MCF 10A (cell line): Measurements from ENCODE around the gene GOLGA6A. TPM values are rescaled to one million over a fixed set of nuclear protein-coding genes. Genes with fewer than 3 reads are reported as not detected.
A peak's percentile ranks its signal among the peaks of the same experiment; 100 is the strongest.

ENCODE experiments used
- BruUV-seq: library from RNA; stranded (reverse); fragments of 400-500 nt; replicated peaks from 2 replicates; lab custom pipeline; 2021; lab: Mats Ljungman, UMichigan
- CTCF ChIA-PET: fragments of 300-600 bp; sonication (Branson Sonifier 250); formaldehyde crosslinking; extraction: SDS; loops from one replicate; lab custom pipeline; 2021; ENCODE audit warnings: antibody characterized with exemption, inconsistent platforms; lab: Yijun Ruan, JAX
- POLR2A ChIA-PET: fragments of 300-600, 350-650 bp; sonication (Branson Sonifier 250); formaldehyde crosslinking; extraction: SDS; loops from one replicate; lab custom pipeline; 2020; ENCODE audit warnings: antibody characterized with exemption, inconsistent platforms; lab: Yijun Ruan, JAX
- DNase-seq: peaks from one replicate; pipeline ENCODE4 v3.0.0-alpha.2; 2018; ENCODE audit not compliant: unreplicated experiment
- H3K27ac Mint-ChIP-seq: one replicate; pipeline ENCODE4 v1.8.0; 2022; ENCODE audit warnings: mild to moderate bottlenecking, low read depth, mixed read lengths; ENCODE audit not compliant: unreplicated experiment
- H3K27me3 Mint-ChIP-seq: one replicate; pipeline ENCODE4 v1.8.0; 2022; ENCODE audit warnings: mixed read lengths; ENCODE audit not compliant: insufficient read depth, unreplicated experiment
- H3K36me3 Mint-ChIP-seq: one replicate; pipeline ENCODE4 v1.8.0; 2022; ENCODE audit warnings: mild to moderate bottlenecking, moderate library complexity, mixed read lengths; ENCODE audit not compliant: insufficient read depth, unreplicated experiment
- H3K4me1 Mint-ChIP-seq: one replicate; pipeline ENCODE4 v1.8.0; 2022; ENCODE audit warnings: mixed read lengths; ENCODE audit not compliant: insufficient read depth, unreplicated experiment
- H3K4me3 Mint-ChIP-seq: one replicate; pipeline ENCODE4 v1.8.0; 2022; ENCODE audit warnings: mild to moderate bottlenecking, moderate library complexity, mixed read lengths; ENCODE audit not compliant: unreplicated experiment
- H3K9me3 Mint-ChIP-seq: one replicate; pipeline ENCODE4 v1.8.0; 2022; ENCODE audit warnings: mixed read lengths; ENCODE audit not compliant: unreplicated experiment
- intact Hi-C: fragments of 100-400 bp; cut with micrococcal nuclease; formaldehyde crosslinking; loops from 2 replicates; pipeline ENCODE4 v1.14.1; 2022
- total RNA-seq: library from RNA; stranded (reverse); gene quantifications from 2 replicates; pipeline ENCODE4 v1.2.3, GENCODE V29; 2022
- TF ChIP-seq, protein P1 (sequence below): fragments of 200-600 bp; IDR thresholded peaks from one replicate; pipeline ENCODE4 v1.8.0; 2022; ENCODE audit warnings: antibody characterized with exemption, mild to moderate bottlenecking; ENCODE audit not compliant: unreplicated experiment

GOLGA6A gene
- total RNA-seq, 1 experiment from 2014 or later: not detected

DNA sequence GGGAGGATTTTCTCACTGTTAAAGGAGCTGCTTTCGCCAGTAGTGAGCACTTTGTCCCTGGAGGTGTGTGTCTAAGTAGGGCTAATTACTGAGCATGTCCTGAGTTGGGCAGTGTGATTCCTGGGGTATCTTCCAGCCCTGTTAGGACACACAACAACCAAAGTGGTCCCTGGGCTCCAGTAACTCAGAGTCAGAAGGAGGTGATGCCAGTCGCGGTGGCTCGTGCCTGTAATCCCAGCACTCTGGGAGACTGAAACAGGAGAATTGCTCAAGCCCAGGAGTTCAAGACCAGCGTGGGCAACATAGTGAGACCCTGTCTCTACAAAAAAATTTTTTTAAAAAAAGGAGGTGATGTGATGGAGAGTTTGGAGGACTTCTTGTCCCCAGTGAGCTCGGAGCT is 50.3 kb downstream of the GOLGA6A start:
- H3K4me3 Mint-ChIP-seq: no peak overlapping the region
- no peaks in the 10 kb centered on the region for H3K9me3 Mint-ChIP-seq
- H3K27ac Mint-ChIP-seq: no peak overlapping the region
- no peak for DNase-seq
- TF ChIP-seq, protein P1, sequence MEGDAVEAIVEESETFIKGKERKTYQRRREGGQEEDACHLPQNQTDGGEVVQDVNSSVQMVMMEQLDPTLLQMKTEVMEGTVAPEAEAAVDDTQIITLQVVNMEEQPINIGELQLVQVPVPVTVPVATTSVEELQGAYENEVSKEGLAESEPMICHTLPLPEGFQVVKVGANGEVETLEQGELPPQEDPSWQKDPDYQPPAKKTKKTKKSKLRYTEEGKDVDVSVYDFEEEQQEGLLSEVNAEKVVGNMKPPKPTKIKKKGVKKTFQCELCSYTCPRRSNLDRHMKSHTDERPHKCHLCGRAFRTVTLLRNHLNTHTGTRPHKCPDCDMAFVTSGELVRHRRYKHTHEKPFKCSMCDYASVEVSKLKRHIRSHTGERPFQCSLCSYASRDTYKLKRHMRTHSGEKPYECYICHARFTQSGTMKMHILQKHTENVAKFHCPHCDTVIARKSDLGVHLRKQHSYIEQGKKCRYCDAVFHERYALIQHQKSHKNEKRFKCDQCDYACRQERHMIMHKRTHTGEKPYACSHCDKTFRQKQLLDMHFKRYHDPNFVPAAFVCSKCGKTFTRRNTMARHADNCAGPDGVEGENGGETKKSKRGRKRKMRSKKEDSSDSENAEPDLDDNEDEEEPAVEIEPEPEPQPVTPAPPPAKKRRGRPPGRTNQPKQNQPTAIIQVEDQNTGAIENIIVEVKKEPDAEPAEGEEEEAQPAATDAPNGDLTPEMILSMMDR: no peak
- intact Hi-C loops: no loop called here
- H3K36me3 Mint-ChIP-seq: peaks cover 94% of the 10 kb centered on the region
- CTCF ChIA-PET: interaction anchor here (0.6 kb wide), 1 partner anchor 159 kb away, joined by 3 read pairs; no protein-coding TSS in a partner anchor
- no TSS peak for BruUV-seq
- H3K27me3 Mint-ChIP-seq: no peaks in the 10 kb centered on the region
- POLR2A ChIA-PET: interaction anchor here (0.8 kb wide), 1 partner anchor 9 kb away, joined by 4 read pairs; no protein-coding TSS in a partner anchor
- peaks cover under 1% of the 10 kb centered on the region for H3K4me1 Mint-ChIP-seq

DNA sequence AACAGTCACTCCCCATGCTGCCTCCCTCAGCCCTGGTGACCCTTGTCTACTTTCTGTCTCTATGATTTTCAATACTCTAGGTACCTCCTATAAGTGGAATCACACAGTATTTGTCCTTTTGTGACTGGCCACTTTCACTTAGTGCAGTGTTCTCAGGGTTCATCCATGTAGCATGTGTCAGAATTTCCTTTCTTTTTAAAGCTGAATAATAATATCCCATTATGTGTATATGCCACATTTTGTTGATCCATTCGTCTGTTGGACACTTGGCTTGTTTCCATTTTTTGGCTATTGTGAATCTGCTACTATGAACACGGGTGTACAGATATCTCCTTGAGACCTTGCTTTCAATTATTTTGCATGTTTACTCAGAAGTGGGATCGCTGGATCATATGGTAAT is 53.7 kb downstream of the GOLGA6A start:
- no TSS peak for BruUV-seq
- ChIA-PET POLR2A (interaction anchor here (1.3 to 1.9 kb wide), 2 partner anchors 15 to 34 kb away, joined by 4 to 6 read pairs; partner anchors contain the start of gene PML), CTCF (interaction anchor here (1.1 to 1.2 kb wide), 2 partner anchors 10 to 20 kb away, joined by 3 to 4 read pairs; no protein-coding TSS in a partner anchor)
- H3K36me3 Mint-ChIP-seq: peaks cover 77% of the 10 kb centered on the region
- H3K4me3 Mint-ChIP-seq: no peak overlapping the region
- no peak overlapping the region for H3K27ac Mint-ChIP-seq
- H3K4me1 Mint-ChIP-seq: no peaks in the 10 kb centered on the region
- no peaks in the 10 kb centered on the region for H3K27me3 Mint-ChIP-seq
- no peak for DNase-seq
- intact Hi-C loops: no loop called here
- TF ChIP-seq, protein P1: no peak
- no peaks in the 10 kb centered on the region for H3K9me3 Mint-ChIP-seq

DNA sequence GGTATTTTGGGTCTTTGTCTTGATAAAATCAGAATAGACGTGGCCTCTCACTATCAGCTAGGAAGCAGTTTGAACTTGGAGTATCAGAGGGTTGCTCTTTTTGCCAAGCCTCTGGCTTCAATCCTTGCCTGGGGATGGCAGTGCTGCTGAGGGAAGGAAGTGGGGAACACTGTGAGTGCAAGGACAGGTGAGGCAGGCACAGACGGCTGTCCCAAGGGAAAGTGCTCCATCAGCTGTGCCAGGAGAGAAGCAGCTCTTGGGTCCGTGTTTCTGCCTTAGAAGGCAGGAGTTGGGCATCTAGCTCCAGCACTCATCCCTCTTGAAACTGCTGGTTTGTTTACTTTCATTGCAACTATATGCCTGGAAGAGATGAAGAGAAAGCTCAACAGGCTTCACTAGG is 54.7 kb downstream of the GOLGA6A start:
- TF ChIP-seq, protein P1: no peak
- Mint-ChIP-seq H3K4me1 (no peaks in the 10 kb centered on the region), H3K36me3 (peaks cover 83% of the 10 kb centered on the region), H3K27ac (no peak overlapping the region), H3K4me3 (no peak overlapping the region), H3K9me3 (no peaks in the 10 kb centered on the region), H3K27me3 (no peaks in the 10 kb centered on the region)
- ChIA-PET POLR2A (interaction anchor here (1.3 to 1.9 kb wide), 2 partner anchors 14 to 34 kb away, joined by 4 to 6 read pairs; partner anchors contain the start of gene PML), CTCF (interaction anchor here (1.1 to 1.5 kb wide), 2 partner anchors 12 to 55 kb away, joined by 3 to 4 read pairs; no protein-coding TSS in a partner anchor)
- intact Hi-C loops: no loop called here
- no peak for DNase-seq
- BruUV-seq: no TSS peak

DNA sequence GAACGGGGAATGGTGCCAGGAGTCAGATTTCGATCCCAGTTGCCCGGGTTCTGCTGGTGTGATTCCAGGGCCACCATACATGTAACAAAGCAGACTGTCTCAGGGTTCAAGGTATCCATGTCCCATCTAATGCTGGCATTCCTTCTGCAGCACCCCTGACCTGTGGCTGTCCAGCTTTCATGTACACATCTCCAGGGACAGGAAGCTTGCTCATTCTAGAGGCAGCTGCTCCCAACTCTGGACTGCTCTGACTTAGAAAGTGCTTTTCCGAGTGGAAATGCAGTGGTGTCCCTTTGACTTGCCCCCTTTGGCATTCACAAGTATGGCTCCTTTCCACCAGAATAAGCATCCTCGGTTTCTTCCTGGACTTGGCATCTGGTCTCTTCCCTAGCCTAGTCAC is 56.9 kb downstream of the GOLGA6A start:
- no peaks in the 10 kb centered on the region for H3K27me3 Mint-ChIP-seq
- peaks cover 75% of the 10 kb centered on the region for H3K36me3 Mint-ChIP-seq
- ChIA-PET POLR2A (no interaction called here), CTCF (interaction anchor here (0.9 to 1.5 kb wide), 2 partner anchors 12 kb away, joined by 3 to 5 read pairs; no protein-coding TSS in a partner anchor)
- TF ChIP-seq, protein P1: no peak
- no peak overlapping the region for H3K4me3 Mint-ChIP-seq
- DNase-seq: no peak
- intact Hi-C loops: no loop called here
- no peaks in the 10 kb centered on the region for H3K4me1 Mint-ChIP-seq
- BruUV-seq: no TSS peak
- H3K9me3 Mint-ChIP-seq: no peaks in the 10 kb centered on the region
- H3K27ac Mint-ChIP-seq: peak overlapping the region; percentile 49
